ENCODE data around the gene COX7B2. TPM values are rescaled to one million over a fixed set of nuclear protein-coding genes. Genes with fewer than 3 reads are reported as not detected.

COX7B2 gene
- total RNA-seq, 1 experiment from 2014 or later = not detected

DNA sequence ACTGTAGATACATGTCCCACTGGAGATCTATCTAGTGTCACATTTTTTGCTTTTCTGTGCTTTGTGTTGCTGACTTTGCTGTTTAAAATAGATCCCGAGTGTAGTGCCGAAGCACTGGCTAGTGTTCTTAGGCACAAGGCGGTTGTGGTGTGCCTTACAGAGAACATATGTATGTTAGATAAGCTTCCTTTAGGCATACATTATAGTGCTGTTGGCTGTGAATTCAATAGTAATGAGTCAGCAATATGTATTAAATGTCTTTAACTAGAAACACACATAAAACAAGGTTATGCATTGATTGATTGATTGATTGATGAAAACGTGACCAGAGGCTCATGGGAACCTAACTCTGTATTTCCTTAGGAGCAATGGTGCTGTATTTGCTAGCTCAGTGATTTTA is 56.2 kb downstream of the COX7B2 start:
- DNase-seq (ENCODE audit: low read depth in 1 of 2, low spot score in 2 of 2) = no peak
- H3K4me1 ChIP-seq (replicated peaks) = no peaks in the 10 kb centered on the region
- H3K9me3 ChIP-seq (replicated peaks) = no peaks in the 10 kb centered on the region
- H3K27me3 ChIP-seq (replicated peaks) = no peaks in the 10 kb centered on the region
- no peaks in the 10 kb centered on the region for H3K36me3 ChIP-seq
- no peak overlapping the region for H3K27ac ChIP-seq
- no peak overlapping the region for H3K4me3 ChIP-seq

DNA sequence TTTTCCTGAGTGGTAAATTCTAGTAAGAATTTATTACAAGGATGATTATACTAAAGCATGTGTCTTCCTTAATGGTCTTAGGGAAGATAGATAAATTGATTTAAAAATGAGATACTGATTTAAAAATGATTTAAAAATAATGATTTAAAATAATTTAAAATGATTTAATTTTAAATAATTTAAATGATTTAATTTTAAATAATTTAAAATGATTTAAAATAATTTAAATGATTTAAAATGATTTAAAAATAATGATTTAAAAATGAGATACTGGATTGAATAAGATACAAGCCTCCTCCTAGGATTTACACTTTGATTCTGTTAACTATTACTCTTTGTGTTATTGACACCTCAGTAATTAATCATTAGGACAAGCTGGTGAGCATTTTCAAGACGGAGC is 59.0 kb downstream of the COX7B2 start:
- Histone ChIP-seq H3K36me3 (no peaks in the 10 kb centered on the region), H3K27ac (no peak overlapping the region), H3K4me3 (no peak overlapping the region), H3K27me3 (replicated peaks) (no peaks in the 10 kb centered on the region), H3K9me3 (replicated peaks) (no peaks in the 10 kb centered on the region), H3K4me1 (replicated peaks) (no peaks in the 10 kb centered on the region)
- no peak for DNase-seq (ENCODE audit: low read depth in 1 of 2, low spot score in 2 of 2)

DNA sequence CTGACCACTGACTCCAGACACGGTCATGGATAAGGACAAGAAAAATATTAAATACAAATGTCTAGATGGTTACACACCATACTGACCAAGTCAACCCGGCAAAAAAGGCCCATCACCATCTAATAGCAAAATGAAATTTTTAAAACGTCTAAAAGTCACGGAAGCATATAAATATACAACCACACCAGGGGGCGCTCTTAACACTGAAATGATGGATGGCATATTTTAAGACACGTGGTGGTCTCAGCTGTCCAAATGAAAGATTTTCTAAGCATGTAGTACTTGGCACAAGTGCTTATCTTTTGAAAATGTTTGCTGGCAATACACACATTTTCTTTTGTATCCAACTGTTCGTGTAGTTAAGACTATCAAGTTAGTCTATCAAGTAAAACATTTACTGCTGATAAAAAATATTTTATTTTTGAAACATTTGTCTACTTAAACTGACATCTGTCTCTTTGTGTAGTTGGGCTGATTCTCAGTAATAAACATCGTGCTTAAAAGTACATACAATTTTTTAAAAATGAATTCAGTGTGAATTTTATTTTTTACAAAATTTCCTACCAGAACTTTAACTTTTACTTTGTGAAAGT is 64.6 kb downstream of the COX7B2 start:
- Histone ChIP-seq H3K4me3 (no peak overlapping the region), H3K36me3 (no peaks in the 10 kb centered on the region), H3K27ac (no peak overlapping the region), H3K9me3 (replicated peaks) (no peaks in the 10 kb centered on the region), H3K27me3 (replicated peaks) (no peaks in the 10 kb centered on the region), H3K4me1 (replicated peaks) (no peaks in the 10 kb centered on the region)
- DNase-seq (ENCODE audit: low read depth in 1 of 2, low spot score in 2 of 2) = peak; percentile 7 to 37

DNA sequence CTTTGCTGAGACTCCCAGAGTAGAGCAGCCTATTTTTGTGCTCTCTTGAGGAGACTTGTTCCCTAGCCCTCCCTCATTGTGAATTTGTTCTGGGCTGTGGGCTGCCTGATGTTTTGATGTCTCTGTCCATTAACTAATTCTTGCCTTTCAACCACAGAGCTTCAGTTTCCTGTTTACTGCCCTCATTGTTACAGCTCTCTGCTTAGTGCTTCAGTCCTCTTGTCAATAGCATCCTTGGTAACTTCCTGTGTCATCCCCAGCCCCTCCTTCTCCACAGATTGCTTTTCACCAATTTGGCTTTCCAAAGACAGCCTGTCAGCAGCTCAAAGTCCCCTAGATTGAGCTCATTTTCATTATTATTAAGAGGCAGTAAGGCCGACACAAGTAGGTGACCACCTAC is 69.9 kb downstream of the COX7B2 start:
- no peaks in the 10 kb centered on the region for H3K4me1 ChIP-seq (replicated peaks)
- H3K27ac ChIP-seq = no peak overlapping the region
- H3K36me3 ChIP-seq = no peaks in the 10 kb centered on the region
- no peaks in the 10 kb centered on the region for H3K27me3 ChIP-seq (replicated peaks)
- DNase-seq (ENCODE audit: low read depth in 1 of 2, low spot score in 2 of 2) = no peak
- no peaks in the 10 kb centered on the region for H3K9me3 ChIP-seq (replicated peaks)
- no peak overlapping the region for H3K4me3 ChIP-seq

DNA sequence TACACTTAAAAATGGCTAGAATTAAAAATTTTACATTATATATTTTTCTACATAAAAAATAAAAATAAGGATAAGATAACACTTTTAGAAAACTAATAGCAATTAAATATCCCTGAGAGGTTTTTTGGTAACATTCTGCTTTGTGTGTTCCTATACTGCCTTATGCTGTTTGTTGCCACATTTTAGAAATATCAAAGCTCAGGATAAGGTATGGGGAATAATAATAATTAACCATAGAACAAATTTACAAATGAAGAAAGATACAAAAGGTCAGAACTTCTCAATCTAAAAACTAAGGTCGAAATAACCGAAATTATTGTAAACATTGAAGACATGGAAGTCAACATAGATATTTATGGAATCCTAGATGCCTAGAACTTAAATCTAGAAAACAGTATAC is 71.4 kb downstream of the COX7B2 start:
- Histone ChIP-seq H3K4me1 (replicated peaks) (no peaks in the 10 kb centered on the region), H3K4me3 (no peak overlapping the region), H3K36me3 (no peaks in the 10 kb centered on the region), H3K27ac (no peak overlapping the region), H3K9me3 (replicated peaks) (no peaks in the 10 kb centered on the region), H3K27me3 (replicated peaks) (no peaks in the 10 kb centered on the region)
- DNase-seq (ENCODE audit: low read depth in 1 of 2, low spot score in 2 of 2) = no peak

DNA sequence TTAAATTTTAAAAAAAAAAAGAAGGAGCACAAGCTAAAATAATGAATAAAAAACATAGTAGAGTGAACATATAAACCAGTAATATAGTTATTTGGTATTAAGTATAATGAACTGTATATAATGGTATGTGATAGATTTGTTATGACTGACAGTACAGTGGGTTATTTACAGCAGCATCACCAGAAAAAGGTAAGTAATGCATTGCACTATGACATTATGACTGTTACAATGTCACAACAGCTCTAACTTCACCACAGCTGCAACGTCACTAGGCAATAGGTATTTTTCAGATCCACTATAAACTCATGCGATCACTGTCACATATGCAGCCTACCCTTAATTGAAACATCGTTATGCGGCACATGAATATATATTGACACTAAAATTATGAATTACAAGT is 72.5 kb downstream of the COX7B2 start:
- no peaks in the 10 kb centered on the region for H3K27me3 ChIP-seq (replicated peaks)
- no peak overlapping the region for H3K4me3 ChIP-seq
- no peaks in the 10 kb centered on the region for H3K4me1 ChIP-seq (replicated peaks)
- no peaks in the 10 kb centered on the region for H3K36me3 ChIP-seq
- H3K9me3 ChIP-seq (replicated peaks) = no peaks in the 10 kb centered on the region
- no peak overlapping the region for H3K27ac ChIP-seq
- no peak for DNase-seq (ENCODE audit: low read depth in 1 of 2, low spot score in 2 of 2)

DNA sequence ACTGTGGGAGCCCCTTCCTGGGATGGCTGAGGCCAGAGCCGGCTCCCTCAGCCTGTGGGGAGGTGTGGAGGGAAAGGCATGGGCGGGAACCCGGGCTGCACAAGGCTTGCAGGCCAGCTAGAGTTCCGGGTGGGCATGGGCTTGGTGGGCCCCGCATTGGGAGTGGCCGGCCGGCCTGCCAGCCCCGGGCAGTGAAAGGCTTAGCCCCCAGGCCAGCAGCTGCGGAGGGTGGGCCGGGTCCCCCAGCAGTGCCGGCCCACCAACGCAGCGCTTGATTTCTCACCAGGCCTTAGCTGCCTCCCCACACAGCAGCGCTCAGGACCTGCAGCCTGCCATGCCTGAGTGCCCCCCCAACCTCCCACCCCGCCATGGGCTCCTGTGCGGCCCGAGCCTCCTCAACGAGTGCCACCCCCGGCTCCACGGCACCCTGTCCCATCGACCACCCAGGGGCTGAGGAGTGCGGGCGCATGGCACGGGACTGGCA is 78.0 kb downstream of the COX7B2 start:
- H3K9me3 ChIP-seq (replicated peaks) = no peaks in the 10 kb centered on the region
- H3K4me1 ChIP-seq (replicated peaks) = no peaks in the 10 kb centered on the region
- H3K36me3 ChIP-seq = no peaks in the 10 kb centered on the region
- no peaks in the 10 kb centered on the region for H3K27me3 ChIP-seq (replicated peaks)
- H3K27ac ChIP-seq = no peak overlapping the region
- DNase-seq (ENCODE audit: low read depth in 1 of 2, low spot score in 2 of 2) = no peak
- H3K4me3 ChIP-seq = no peak overlapping the region

DNA sequence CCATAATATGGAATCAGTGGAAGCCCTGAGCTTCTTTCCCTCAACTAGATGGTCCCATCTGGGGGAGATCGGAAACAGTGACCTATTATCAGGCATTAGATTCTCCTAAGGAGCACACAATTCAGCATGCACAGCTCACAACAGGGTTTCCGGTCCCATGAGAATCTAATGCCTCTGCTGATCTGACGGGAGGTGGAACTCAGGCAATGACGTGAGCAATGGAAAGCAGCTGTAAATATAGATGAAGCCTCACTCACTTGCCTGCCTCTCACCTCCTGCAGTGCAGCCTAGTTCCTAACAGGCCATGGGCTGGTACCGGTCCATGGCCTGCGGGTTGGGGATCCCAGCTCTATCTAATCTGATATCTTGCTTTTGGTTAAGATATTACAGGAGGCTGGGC is 88.9 kb downstream of the COX7B2 start:
- no peaks in the 10 kb centered on the region for H3K9me3 ChIP-seq (replicated peaks)
- DNase-seq (ENCODE audit: low read depth in 1 of 2, low spot score in 2 of 2) = no peak
- H3K27me3 ChIP-seq (replicated peaks) = no peaks in the 10 kb centered on the region
- no peak overlapping the region for H3K27ac ChIP-seq
- H3K36me3 ChIP-seq = no peaks in the 10 kb centered on the region
- no peaks in the 10 kb centered on the region for H3K4me1 ChIP-seq (replicated peaks)
- H3K4me3 ChIP-seq = no peak overlapping the region

DNA sequence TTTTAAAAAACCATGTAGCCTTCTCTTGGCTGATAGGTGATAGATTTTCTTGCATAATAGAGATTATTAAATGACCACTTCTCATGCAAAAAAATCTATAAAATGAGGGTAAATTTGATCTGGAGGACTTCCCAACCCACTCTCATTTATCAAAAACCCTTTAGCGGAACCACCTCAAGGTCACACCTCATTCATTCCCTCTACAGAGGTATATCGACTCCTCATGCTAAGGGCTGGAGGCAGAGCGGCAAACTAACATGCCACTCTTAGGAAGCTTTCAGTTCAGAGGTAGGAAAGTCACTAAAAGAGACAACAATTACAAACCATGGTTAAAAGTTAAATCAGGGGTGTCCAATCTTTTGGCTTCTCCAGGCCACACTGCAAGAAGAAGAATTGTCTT is 90.0 kb downstream of the COX7B2 start:
- Histone ChIP-seq H3K27ac (no peak overlapping the region), H3K27me3 (replicated peaks) (no peaks in the 10 kb centered on the region), H3K36me3 (no peaks in the 10 kb centered on the region), H3K9me3 (replicated peaks) (no peaks in the 10 kb centered on the region), H3K4me3 (no peak overlapping the region), H3K4me1 (replicated peaks) (no peaks in the 10 kb centered on the region)
- no peak for DNase-seq (ENCODE audit: low read depth in 1 of 2, low spot score in 2 of 2)

DNA sequence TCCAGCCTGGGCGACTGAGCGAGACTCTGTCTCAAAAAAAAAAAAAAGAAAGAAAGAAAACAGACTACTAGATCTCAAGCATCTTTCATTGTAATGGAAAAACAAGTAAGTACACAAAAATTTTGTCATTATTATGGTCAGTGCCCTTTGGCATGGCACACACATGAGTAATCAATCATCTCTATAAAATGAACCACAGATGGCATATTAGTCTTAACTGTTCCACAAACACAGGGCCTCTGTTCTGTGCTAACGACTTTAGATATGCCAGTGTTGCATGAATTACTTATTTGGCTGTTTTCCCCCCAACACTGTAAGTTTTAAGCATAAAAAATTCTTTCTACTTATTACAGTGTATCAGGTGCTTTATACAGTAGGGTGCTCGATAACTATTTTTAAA is 90.4 kb downstream of the COX7B2 start:
- Histone ChIP-seq H3K36me3 (no peaks in the 10 kb centered on the region), H3K4me3 (no peak overlapping the region), H3K27ac (no peak overlapping the region), H3K9me3 (replicated peaks) (no peaks in the 10 kb centered on the region), H3K27me3 (replicated peaks) (no peaks in the 10 kb centered on the region), H3K4me1 (replicated peaks) (no peaks in the 10 kb centered on the region)
- DNase-seq (ENCODE audit: low read depth in 1 of 2, low spot score in 2 of 2) = no peak

DNA sequence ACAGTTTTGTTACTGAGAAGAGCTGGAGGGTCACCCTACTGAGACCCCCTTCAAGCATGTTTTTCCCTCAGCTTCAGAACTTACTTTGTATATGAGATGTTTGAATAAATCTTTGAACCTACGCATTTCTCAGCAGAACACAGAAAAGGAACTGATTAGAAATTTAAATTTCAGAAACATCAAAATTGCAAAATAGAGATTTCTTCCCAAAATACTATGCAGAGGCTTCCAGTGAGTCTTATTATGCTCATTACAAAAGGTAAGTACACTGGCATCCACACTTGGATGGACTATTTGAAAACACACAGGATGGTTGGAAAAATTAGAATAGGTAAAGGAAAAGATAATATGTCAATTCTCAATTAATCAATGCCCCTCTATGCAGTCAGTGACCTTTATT is 91.2 kb downstream of the COX7B2 start:
- no peaks in the 10 kb centered on the region for H3K9me3 ChIP-seq (replicated peaks)
- no peak overlapping the region for H3K27ac ChIP-seq
- H3K4me1 ChIP-seq (replicated peaks) = no peaks in the 10 kb centered on the region
- H3K36me3 ChIP-seq = no peaks in the 10 kb centered on the region
- no peak overlapping the region for H3K4me3 ChIP-seq
- no peak for DNase-seq (ENCODE audit: low read depth in 1 of 2, low spot score in 2 of 2)
- H3K27me3 ChIP-seq (replicated peaks) = no peaks in the 10 kb centered on the region

DNA sequence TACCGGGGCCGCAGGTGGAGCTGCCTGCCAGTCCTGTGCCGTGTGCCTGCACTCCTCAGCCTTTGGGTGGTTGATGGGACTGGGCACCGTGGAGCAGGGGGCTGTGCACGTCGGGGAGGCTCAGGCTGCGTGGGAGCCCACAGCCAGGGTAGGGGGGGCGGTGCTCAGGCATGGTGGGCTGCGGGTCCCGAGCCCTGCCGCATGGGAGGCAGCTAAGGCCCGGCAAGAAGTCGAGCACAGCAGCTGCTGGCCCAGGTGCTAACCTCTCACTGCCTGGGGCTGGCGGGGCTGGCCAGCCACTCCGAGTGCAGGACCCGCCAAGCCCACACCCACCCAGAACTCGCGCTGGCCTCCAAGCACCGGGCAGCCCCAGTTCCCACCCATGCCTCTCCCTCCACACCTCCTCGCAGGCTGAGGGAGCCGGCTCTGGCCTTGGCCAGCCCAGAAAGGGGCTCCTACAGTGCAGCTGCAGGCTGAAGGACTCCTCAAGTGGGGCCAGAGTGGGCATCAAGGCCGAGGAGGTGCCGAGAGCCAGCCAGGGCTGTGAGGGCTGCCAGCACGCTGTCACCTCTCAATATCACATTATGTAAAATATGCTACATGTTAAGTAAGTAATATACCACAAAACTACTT is 104.1 kb downstream of the COX7B2 start:
- H3K9me3 ChIP-seq (replicated peaks) = no peaks in the 10 kb centered on the region
- no peaks in the 10 kb centered on the region for H3K4me1 ChIP-seq (replicated peaks)
- DNase-seq (ENCODE audit: low read depth in 1 of 2, low spot score in 2 of 2) = no peak
- H3K27ac ChIP-seq = no peak overlapping the region
- no peaks in the 10 kb centered on the region for H3K27me3 ChIP-seq (replicated peaks)
- H3K4me3 ChIP-seq = no peak overlapping the region
- no peaks in the 10 kb centered on the region for H3K36me3 ChIP-seq

DNA sequence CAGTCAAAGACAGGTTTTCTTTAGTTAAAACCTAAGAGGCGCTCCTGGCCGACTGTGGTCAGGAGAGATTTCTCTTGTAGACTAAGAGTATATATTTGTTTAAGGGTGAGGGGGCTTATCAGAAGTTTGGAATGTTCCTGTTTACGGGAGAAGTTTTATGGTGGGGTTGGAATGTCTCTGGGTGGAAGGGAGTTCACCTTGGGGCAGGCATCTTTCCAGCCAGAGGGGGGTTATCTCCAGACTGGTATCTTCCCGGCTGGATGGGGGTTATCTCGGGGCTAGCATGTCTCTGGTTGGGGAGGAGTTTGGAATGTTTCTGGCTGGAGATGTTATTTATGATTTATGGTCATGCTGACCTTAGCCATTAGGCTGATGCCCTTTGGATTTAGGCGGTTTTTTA is 116.0 kb downstream of the COX7B2 start:
- Histone ChIP-seq H3K36me3 (no peaks in the 10 kb centered on the region), H3K9me3 (replicated peaks) (no peaks in the 10 kb centered on the region), H3K4me1 (replicated peaks) (no peaks in the 10 kb centered on the region), H3K27me3 (replicated peaks) (no peaks in the 10 kb centered on the region), H3K4me3 (no peak overlapping the region), H3K27ac (no peak overlapping the region)
- DNase-seq (ENCODE audit: low read depth in 1 of 2, low spot score in 2 of 2) = no peak

DNA sequence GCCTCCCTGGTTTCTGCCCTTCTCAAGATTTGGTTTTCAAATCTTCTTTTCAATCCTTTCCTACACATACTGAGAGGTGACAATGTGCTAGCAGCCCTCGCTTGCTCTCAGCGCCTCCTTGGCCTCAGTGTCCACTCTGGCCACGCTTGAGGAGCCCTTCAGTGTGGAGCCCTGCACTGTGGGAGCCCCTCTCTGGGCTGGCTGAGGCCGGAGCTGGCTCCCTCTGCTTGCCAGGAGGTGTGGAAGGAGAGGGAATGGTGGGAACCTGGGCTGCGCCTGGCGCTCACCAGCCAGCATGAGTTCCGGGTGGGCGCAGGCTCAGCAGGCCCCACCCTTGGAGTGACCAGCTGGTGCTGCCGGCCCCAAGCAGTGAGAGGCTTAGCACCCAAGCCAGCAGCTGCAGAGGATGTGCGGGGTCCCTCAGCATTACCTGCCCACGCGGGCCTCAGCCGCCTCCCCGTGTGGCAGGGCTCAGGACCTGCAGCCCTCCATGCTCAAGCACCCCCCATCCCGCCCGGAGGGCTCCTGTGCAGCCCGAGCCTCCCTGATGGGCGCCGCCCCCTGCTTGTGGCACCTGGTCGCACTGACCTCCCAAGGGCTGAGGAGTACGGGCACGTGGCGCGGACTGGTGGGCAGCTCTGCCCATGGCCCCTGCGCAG is 127.5 kb downstream of the COX7B2 start:
- Histone ChIP-seq H3K36me3 (no peaks in the 10 kb centered on the region), H3K9me3 (replicated peaks) (no peaks in the 10 kb centered on the region), H3K27ac (no peak overlapping the region), H3K4me1 (replicated peaks) (no peaks in the 10 kb centered on the region), H3K27me3 (replicated peaks) (no peaks in the 10 kb centered on the region), H3K4me3 (no peak overlapping the region)
- DNase-seq (ENCODE audit: low read depth in 1 of 2, low spot score in 2 of 2) = no peak
